BE2C (cell line): Measurements from ENCODE around the gene ATP5PB.

ENCODE experiments used
- DNase-seq: peaks from one replicate; pipeline ENCODE4 v3.0.0-alpha.2; 2020
- H3K27me3 ChIP-seq: fragments of 250-450 bp; sonication (Bioruptor Pico); 2 replicates; pipeline ENCODE4 v1.5.1; 2020; ENCODE audit warnings: mild to moderate bottlenecking
- H3K36me3 ChIP-seq: fragments of 250-450 bp; sonication (Bioruptor Pico); 2 replicates; pipeline ENCODE4 v1.5.1; 2020; ENCODE audit warnings: mild to moderate bottlenecking
- H3K4me1 ChIP-seq: fragments of 250-450 bp; sonication (Bioruptor Pico); 2 replicates; pipeline ENCODE4 v1.5.1; 2020
- H3K4me3 ChIP-seq: 2 replicates; pipeline ENCODE4 v1.5.1; 2011; ENCODE audit warnings: low read depth, low read length
- H3K9me3 ChIP-seq: fragments of 250-450 bp; sonication (Bioruptor Pico); 2 replicates; pipeline ENCODE4 v1.5.1; 2020
- TF ChIP-seq, protein P1 (sequence below): IDR thresholded peaks from 2 replicates; pipeline ENCODE4 v1.5.1; 2012; ENCODE audit warnings: mild to moderate bottlenecking, low read depth, low read length

ATP5PB gene

DNA sequence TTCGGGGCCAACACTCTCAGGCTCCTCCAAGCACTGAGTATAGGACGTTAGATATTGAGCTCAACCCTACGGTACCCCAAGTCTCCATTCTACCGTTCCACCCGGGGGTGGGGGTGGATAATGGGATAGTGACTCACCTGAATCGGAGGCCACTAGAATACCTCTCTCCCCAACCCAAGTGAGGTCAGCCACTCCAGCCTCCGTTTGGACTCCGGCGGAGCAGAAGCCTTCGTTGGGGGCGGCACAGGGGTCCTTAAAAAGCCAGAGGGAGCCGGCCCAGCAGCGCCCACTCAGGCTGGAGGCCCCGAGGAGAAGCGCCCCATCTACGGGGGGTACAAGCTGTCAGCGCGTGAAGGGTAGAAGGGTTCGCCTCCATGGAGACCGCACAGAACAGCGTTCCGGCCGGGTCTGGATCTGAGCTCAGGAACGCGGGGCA is 764 bp upstream of the ATP5PB start:
- H3K9me3 ChIP-seq: no peaks in the 10 kb centered on the region
- DNase-seq: no peak
- TF ChIP-seq, protein P1, sequence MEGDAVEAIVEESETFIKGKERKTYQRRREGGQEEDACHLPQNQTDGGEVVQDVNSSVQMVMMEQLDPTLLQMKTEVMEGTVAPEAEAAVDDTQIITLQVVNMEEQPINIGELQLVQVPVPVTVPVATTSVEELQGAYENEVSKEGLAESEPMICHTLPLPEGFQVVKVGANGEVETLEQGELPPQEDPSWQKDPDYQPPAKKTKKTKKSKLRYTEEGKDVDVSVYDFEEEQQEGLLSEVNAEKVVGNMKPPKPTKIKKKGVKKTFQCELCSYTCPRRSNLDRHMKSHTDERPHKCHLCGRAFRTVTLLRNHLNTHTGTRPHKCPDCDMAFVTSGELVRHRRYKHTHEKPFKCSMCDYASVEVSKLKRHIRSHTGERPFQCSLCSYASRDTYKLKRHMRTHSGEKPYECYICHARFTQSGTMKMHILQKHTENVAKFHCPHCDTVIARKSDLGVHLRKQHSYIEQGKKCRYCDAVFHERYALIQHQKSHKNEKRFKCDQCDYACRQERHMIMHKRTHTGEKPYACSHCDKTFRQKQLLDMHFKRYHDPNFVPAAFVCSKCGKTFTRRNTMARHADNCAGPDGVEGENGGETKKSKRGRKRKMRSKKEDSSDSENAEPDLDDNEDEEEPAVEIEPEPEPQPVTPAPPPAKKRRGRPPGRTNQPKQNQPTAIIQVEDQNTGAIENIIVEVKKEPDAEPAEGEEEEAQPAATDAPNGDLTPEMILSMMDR: no peak
- peaks cover 8% of the 10 kb centered on the region for H3K4me1 ChIP-seq
- no peaks in the 10 kb centered on the region for H3K27me3 ChIP-seq
- peak overlapping the region; percentile 98 for H3K4me3 ChIP-seq
- peaks cover 51% of the 10 kb centered on the region for H3K36me3 ChIP-seq

DNA sequence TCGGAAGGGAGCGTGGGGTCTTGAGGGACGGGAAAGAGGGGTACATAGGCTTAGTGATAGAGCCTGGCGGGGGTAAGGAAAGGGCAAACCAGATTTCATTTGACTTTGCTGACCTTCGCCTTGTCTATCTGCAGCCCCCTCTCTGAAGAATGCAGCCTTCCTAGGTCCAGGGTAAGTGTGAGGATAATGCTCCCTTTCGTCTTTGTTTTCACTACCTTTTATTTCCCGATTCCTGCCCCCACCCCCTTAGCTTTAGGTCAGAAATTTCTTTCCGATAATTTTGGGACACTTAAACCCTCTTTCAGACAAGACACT is 396 bp downstream of the ATP5PB start:
- H3K4me3 ChIP-seq: peak overlapping the region; percentile 98

DNA sequence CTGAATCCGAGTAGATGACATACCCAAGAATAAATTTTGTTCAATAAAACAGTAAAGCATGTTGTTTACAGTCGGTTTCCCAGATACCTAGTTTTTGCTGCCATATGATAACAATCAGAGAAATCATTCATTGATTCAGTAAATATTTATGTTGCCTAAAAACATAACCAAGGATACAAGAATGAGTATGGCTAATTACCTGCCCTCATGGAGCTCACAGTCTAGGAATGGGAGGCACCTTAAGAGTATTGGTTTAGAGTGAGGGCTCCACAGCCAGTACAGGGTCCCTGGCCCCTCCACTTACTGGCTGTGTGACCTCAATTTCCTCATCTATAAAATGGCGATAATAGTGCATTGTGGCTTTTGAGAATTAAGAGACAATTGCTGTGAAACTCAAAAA is 921 bp downstream of the ATP5PB start:
- peaks cover 10% of the 10 kb centered on the region for H3K4me1 ChIP-seq

More for the DNA sequence above, 396 bp downstream of the ATP5PB start:
- no peaks in the 10 kb centered on the region for H3K27me3 ChIP-seq
- no peaks in the 10 kb centered on the region for H3K9me3 ChIP-seq
- H3K36me3 ChIP-seq: peaks cover 53% of the 10 kb centered on the region
- no peak for DNase-seq
- peaks cover 8% of the 10 kb centered on the region for H3K4me1 ChIP-seq
- TF ChIP-seq, protein P1: no peak

DNA sequence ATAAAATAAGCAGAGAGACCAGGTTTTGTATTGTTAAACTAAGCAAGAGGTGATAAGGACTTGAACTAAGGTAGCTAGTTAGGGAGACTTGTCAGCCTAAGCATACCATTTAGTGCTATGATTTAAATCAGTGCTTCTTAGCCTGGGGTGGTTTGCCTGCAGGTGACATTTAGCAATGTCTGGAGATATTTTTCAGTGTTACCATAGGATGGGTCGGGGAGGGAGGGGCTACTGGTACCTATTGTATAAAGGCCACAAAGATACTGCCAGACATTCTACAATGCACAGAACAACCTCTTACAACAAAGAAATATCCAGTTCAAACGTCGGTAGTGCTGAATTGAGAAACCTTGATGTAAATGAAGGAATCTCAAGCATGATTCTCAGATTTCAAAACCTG is 3.3 kb downstream of the ATP5PB start:
- TF ChIP-seq, protein P1: no peak
- H3K36me3 ChIP-seq: peaks cover 55% of the 10 kb centered on the region
- no peak overlapping the region for H3K4me3 ChIP-seq
- H3K9me3 ChIP-seq: no peaks in the 10 kb centered on the region
- DNase-seq: no peak
- no peaks in the 10 kb centered on the region for H3K27me3 ChIP-seq
- H3K4me1 ChIP-seq: peaks cover 7% of the 10 kb centered on the region

More for the DNA sequence above, 921 bp downstream of the ATP5PB start:
- peaks cover 53% of the 10 kb centered on the region for H3K36me3 ChIP-seq
- H3K9me3 ChIP-seq: no peaks in the 10 kb centered on the region
- H3K27me3 ChIP-seq: no peaks in the 10 kb centered on the region
- TF ChIP-seq, protein P1: no peak
- peak overlapping the region; percentile 98 for H3K4me3 ChIP-seq
- no peak for DNase-seq

DNA sequence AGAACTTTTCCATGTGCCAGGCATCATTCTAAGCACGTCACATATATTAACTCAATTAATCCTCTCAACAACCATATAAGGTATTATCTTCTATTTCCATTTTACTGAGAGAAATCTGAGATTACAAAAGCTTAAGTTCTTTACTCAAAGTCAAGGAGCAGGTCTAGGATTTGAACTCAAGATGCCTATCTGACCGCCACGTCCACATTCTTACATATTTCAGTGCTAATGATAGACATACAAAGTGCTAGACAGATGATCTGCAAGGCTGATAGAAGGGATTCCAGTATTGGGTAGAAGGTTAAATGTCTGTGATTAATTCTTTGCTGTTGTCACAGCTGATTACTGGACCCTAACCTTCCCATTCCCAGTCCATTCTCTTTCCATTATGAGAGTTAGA is 4.4 kb downstream of the ATP5PB start:
- Histone ChIP-seq H3K4me1 (peaks cover 6% of the 10 kb centered on the region), H3K27me3 (no peaks in the 10 kb centered on the region), H3K4me3 (no peak overlapping the region), H3K36me3 (peaks cover 66% of the 10 kb centered on the region), H3K9me3 (no peaks in the 10 kb centered on the region)
- DNase-seq: no peak
- TF ChIP-seq, protein P1: no peak

DNA sequence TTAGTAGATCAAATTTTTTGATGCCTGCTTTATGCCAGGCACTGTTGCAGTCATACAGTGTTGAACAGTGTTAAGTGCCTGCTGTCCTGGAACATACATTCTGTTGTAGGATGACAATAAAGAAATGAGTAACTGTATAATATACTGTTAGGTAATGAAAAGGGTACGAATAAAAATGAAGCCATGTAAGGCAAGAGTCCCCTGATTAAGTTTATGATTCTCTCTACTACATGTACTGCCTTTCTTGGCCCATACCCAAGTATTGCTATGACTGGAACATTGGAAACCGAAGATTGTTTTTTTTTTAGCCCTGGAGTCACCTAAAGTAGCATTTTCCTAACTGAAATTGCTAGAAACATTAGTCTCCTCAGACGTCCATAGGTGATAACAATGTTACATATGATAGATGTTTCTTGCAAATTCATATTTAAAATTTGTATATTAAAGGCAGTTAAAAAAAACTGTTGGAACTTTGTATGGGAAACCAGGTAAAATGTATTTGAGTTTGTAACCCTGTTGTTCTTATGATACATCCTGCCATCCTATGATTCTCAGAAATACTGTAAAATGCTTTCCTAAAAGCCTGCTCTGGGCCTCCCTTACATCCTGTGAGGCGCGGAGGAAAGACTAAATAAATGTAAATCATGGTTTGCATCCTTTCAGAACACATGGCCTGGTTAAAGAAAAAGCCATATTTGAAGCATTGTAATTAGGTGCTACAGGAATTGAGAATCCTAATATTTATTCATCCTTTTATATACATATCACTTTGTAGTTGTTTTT is 5.8 kb downstream of the ATP5PB start:
- Histone ChIP-seq H3K36me3 (peaks cover 80% of the 10 kb centered on the region), H3K27me3 (no peaks in the 10 kb centered on the region), H3K4me1 (peaks cover 6% of the 10 kb centered on the region), H3K4me3 (no peak overlapping the region), H3K9me3 (no peaks in the 10 kb centered on the region)
- DNase-seq: no peak
- TF ChIP-seq, protein P1: no peak
